HG03280 (cell line): ENCODE results near the gene DAPK1.

ENCODE experiments used
- ATAC-seq: cut with Tn5 transposase; IDR thresholded peaks from one replicate; pipeline ENCODE4 v1.9.1; 2021; ENCODE audit warnings: mild to moderate bottlenecking, moderate library complexity; ENCODE audit not compliant: unreplicated experiment

Gene DAPK1

GRCh38 chr9:87638292-87638691 lies 140.6 kb downstream of the DAPK1 start:
- ATAC-seq = no peak

DNA sequence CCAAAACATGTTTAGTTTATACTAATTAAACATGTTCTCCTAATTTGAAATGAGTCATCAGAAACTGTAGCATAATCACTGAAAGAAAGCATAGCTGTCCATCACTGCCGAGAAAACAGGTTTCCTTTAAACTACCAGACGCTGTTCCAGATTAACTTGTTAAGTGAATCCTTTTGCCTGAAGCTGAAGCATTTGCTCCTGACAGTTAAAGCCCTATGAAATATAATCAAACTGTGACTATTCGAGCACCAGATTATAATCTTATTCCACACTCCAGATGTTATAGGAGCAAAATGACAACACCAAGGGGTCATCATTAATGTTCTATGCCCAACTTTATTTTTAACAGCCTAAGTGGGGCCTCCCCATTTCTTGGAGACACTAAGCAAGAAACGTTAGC lies 142.3 kb downstream of the DAPK1 start:
- ATAC-seq = no peak

DNA sequence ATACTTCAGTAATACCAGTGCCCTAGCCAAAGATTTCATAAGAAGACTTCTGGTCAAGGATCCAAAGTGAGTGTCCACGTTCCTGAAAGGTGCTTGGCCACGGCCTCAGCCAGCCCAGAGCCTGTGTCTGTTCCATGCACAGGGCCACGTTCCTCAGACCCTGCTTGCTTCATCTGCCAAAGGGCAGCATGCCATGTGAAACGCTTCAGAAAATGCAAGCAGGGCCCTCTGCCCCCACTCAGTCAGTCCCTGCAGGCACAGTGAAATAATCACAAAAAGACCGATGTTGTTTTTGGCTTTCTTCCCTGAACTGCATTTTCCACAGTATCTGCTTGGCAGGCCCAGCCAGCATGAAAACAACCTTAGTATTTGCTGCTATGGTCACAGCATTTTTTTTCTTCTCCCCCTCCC lies 142.7 kb downstream of the DAPK1 start:
- no peak for ATAC-seq

- no peak for ATAC-seq
These were observed 143.4 kb downstream of the DAPK1 start for GRCh38 chr9:87641067-87641466.

GRCh38 chr9:87642330-87643106 lies 144.9 kb downstream of the DAPK1 start:
- ATAC-seq = no peak

DNA sequence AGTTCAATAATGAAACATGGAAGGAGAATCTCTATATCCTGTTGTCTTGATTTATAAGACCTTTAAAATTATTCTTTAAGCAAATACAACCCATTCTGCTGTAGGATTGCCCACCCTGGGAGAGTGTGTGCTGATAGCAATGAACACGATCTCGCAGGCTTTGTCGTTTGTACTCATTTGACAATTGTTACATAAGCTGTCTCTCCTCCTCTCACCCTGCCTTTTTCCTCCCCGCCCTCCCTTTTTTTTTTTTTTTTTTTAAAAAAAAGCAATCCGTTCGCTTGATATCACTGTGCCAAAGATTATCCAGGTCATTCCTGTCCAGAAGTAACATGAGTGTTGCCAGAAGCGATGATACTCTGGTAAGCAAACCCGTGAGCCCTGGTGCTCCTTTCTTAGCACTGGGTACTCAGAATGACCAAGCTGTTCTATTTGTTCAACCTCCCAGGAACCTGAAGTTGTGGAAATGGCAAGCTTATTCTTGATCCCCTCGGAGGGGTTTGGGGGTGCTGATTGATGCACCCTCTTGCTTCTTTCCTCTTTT lies 145.5 kb downstream of the DAPK1 start:
- no peak for ATAC-seq

DNA sequence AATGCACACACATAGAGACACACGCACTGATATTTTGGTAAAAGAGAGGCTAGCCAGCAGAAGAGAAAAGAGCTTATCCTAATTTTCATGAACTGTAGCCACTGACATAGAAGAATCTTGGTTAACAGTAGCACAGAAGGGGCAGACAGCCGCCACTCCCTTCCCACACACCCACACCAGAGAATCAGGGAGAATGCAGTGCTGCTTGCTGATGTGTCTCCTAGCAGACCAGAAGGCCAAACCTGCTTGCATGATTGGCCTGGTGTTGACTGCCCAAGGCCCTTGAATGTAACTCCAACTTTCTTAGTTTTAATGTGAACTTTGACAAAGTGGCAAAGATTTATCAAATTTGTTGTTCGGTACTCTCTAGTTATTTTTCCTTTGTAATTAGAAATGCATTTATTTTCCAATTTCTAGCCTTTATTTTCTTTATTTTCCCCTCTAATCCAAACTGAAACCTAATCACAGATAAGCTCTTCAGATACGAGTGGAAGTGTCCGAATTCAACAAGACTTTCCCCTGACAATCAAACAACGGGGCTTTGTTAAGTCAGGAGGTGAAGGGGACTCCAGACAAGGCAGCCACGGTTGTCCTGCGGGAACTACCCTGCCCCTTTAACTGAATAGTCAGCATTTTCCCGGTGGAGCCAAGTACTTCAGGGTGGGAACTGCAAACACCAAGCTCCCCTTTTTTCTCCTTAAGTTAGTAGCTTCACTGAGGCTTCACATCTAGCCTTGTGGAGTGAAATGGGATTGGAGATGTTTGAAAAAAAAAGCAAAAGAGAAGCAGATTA lies 146.3 kb downstream of the DAPK1 start:
- no peak for ATAC-seq

DNA sequence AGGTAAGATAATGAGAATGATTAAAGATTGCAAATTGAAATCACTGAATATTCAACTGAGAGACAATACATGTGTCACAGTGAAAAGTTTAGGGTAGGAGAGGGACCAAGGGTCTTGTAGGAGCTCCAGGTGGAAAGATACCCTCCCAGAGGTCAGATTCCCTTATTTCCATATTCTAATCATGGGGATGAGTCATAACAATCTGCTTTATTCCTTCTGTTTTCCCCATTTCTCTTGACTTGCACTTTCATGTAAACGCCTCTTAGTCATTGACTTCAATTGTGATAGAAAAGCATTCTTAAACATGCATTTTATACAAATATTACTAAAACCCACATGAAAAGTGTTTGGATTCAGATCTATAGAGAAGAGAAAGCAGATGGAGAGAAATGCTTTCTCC lies 147.0 kb downstream of the DAPK1 start:
- ATAC-seq = no peak

- ATAC-seq = no peak
These were observed 148.9 kb downstream of the DAPK1 start for GRCh38 chr9:87646546-87646945.

DNA sequence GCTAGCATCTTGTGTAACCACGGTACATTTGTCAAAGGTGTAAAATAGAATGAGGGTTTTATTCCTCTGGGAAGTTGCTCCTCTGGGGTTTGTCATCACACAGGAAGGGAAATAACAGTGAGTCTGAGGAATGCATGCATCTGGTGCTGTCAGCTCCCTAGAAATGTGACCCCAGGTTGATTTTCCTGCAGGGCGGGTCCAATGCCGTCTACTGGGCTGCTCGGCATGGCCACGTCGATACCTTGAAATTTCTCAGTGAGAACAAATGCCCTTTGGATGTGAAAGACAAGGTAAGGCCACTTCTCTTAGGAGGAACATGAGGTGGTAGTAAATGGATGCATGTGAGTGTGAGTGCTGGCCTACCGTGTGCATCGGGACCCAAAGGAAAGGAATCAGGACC lies 149.4 kb downstream of the DAPK1 start:
- no peak for ATAC-seq

- no peak for ATAC-seq
These were observed 150.9 kb downstream of the DAPK1 start for GRCh38 chr9:87648606-87649005.

DNA sequence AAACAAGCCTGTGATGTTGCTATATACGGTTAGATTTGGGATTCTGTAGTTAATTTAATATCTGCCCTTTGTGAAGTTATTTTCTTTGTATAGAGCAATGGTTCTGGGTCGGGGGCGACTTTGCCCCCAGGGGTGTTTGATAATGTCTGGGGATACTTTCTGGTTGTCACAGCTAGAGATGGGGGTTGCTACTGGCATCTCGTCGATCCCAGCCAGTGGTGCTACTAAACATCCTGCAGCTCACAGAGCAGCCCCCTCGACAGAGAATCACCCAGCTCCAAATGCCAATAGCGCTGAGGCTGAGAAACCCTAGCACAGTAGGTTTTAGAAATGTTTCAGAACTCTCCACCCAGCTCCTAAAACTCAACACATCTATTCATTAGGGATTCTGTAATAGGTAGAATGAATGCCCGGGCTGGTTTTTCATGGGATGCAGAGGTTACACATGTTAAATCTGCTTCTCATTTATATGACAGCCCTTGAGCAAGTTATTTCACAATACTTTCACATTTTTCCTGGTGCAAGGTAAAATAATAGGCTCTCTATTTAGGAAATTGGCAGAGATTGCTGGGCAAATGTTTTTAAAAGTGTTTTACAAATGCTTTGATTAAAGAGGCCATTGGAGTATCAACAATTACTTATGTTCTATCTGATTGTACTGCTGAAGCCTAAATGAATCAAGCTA lies 153.1 kb downstream of the DAPK1 start:
- ATAC-seq = no peak

DNA sequence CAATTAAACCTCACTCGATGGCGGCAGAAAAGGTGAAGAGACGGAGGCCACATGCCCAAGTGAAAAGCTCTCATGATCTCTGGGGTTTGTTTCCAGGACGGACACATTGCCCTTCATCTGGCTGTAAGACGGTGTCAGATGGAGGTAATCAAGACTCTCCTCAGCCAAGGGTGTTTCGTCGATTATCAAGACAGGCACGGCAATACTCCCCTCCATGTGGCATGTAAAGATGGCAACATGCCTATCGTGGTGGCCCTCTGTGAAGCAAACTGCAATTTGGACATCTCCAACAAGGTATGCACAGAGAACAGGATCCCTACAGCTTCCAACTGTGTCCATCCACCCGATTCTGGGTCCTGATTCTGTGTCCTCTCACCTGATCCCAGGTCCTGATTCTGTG lies 153.8 kb downstream of the DAPK1 start:
- ATAC-seq = no peak

GRCh38 chr9:87653941-87654340 lies 156.3 kb downstream of the DAPK1 start:
- ATAC-seq = no peak

- ATAC-seq = no peak
These were observed 158.1 kb downstream of the DAPK1 start for GRCh38 chr9:87655731-87656130.

GRCh38 chr9:87656485-87656884 lies 158.8 kb downstream of the DAPK1 start:
- no peak for ATAC-seq

- no peak for ATAC-seq
These were observed 159.5 kb downstream of the DAPK1 start for GRCh38 chr9:87657190-87657589.

DNA sequence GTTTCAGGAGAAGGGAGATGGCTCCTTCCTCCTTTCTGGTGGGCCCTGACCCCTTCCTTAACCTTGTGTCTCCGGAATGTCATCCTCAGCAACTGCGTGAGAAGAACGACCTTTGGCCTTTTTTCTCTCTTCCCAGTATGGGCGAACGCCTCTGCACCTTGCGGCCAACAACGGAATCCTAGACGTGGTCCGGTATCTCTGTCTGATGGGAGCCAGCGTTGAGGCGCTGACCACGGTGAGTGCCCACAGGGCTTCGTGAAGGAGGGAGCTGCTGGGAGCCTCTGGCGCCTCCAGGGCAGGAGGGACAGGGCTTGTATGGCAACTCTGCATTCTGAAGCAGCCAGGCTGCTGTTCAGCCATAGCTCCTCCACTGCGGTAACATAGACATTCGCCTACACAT lies 160.2 kb downstream of the DAPK1 start:
- ATAC-seq = no peak

DNA sequence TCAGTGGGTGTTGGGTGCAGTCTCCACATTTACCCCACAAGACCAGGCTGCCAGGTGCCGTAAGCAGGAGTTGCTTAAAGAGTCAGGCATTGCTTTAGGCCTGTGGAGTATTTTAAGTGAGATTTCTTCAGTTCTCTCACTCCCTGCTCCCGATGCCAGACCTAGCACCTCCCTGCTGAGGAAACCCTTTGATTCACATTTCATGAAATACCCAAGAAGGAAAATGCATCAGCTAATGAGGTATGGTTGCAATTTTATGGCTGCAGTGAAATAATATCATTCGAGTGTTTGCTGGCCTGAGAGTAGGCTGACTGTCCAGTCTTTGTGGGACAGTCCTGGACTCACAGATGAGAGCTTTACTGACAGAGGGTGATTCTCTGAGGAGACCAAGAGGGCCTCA lies 160.8 kb downstream of the DAPK1 start:
- no peak for ATAC-seq

- ATAC-seq = no peak
These were observed 162.1 kb downstream of the DAPK1 start for GRCh38 chr9:87659534-87660419.

- ATAC-seq = no peak
These were observed 163.6 kb downstream of the DAPK1 start for GRCh38 chr9:87661241-87661640.
